ENCODE measurements around the gene H2BK1.

DNA sequence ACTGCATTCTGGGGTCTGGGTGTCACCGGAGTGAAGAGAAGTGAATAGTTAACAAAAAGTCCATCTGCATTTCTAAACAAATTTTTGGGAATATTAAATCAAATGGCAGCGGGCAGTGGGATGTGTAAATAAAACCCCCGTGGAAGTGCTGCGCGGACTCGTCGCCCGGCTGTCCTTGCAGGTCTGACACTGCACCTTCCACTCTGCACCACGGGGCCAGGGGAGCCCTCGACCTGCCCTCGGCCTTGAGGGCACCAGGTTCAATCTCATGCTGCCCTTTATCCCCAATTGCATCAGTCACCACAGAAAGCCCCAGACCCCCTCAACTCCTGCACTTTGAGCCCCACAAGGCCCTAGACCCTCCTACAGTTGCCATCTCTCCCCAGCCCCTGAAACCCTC lies 44.6 kb upstream of the H2BK1 start:
- TF ChIP-seq POLR2A (IDR thresholded peaks at IDR 0.05): no peak
- TF ChIP-seq, protein P1, sequence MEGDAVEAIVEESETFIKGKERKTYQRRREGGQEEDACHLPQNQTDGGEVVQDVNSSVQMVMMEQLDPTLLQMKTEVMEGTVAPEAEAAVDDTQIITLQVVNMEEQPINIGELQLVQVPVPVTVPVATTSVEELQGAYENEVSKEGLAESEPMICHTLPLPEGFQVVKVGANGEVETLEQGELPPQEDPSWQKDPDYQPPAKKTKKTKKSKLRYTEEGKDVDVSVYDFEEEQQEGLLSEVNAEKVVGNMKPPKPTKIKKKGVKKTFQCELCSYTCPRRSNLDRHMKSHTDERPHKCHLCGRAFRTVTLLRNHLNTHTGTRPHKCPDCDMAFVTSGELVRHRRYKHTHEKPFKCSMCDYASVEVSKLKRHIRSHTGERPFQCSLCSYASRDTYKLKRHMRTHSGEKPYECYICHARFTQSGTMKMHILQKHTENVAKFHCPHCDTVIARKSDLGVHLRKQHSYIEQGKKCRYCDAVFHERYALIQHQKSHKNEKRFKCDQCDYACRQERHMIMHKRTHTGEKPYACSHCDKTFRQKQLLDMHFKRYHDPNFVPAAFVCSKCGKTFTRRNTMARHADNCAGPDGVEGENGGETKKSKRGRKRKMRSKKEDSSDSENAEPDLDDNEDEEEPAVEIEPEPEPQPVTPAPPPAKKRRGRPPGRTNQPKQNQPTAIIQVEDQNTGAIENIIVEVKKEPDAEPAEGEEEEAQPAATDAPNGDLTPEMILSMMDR (IDR thresholded peaks at IDR 0.05): no peak

Measured in body of pancreas (tissue), 4 donors.